Cardiac septum (tissue), 1 donor: ENCODE results near the gene TBC1D1. TPM values are rescaled to one million over a fixed set of nuclear protein-coding genes. Genes with fewer than 3 reads are reported as not detected.

Source experiments
- DNase-seq: peaks from one replicate; pipeline ENCODE4 v3.0.0-alpha.2; 2020; ENCODE audit warnings: low spot score
- intact Hi-C: fragments of 100-400 bp; cut with DNase I; formaldehyde crosslinking; loops from one replicate; pipeline ENCODE4 v1.14.0; 2022
- long read RNA-seq: library from polyadenylated mRNA; unstranded; transcript quantifications from one replicate; pipeline ENCODE4 v2.0.0, GENCODE V29; 2021
- total RNA-seq: library from RNA; stranded (reverse); fragmentation: NEBNext Ultra II Directional; extraction: Animal tissue kit (Norgen Biotek cat#: 25700); gene quantifications from one replicate; pipeline ENCODE4 v1.2.1, GENCODE V29; 2021
- donor health status: DM: no; HTN: no; CAD: no.

Gene TBC1D1
- total RNA-seq: 128 TPM
- long read RNA-seq, full-length matches to known transcripts: 9 of 126 reads
- long read RNA-seq, partial matches to known transcripts: 52 of 126 reads
- long read RNA-seq, other reads (novel, unspliced or antisense): 65 of 126 reads

GRCh38 chr4:37890801-37891259, at the start of gene TBC1D1:
TSS of gene TBC1D1 (plus strand) at chr4:37891084. CDS start at chr4:37902096, 11,012 bp downstream.
- intact Hi-C loops: loop anchor here (1.0 to 10.0 kb wide), 5 partner anchors 18 to 216 kb away; no protein-coding TSS in a partner anchor
- DNase-seq: peak; percentile 81

DNA sequence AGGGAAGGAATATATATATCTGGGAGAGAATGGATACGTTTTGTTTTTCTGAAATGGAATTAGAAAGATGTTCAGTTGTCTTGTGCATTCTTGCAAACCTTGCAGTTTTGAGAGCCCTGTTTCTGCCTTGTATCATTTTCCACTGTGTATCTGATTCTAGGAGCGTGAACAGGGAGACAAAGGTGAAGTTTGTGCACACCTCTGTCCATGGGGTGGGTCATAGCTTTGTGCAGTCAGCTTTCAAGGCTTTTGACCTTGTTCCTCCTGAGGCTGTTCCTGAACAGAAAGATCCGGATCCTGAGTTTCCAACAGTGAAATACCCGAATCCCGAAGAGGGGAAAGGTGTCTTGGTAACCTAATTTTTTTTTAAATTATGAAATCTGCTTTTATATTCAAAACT, 46.7 kb upstream of the TBC1D1 start:
- intact Hi-C loops: no loop called here

GRCh38 chr4:37845201-37845600, 45.7 kb upstream of the TBC1D1 start:
- no peak for DNase-seq
- intact Hi-C loops: no loop called here

More for the DNA sequence above, 46.7 kb upstream of the TBC1D1 start:
- no peak for DNase-seq

GRCh38 chr4:37847311-37847884, 43.5 kb upstream of the TBC1D1 start:
- intact Hi-C loops: no loop called here

GRCh38 chr4:37852376-37852775, 38.5 kb upstream of the TBC1D1 start:
- DNase-seq: no peak
- intact Hi-C loops: no loop called here

More at GRCh38 chr4:37847311-37847884, 43.5 kb upstream of the TBC1D1 start:
- no peak for DNase-seq

- DNase-seq: no peak
- intact Hi-C loops: no loop called here
Measured at GRCh38 chr4:37858112-37858511, 32.8 kb upstream of the TBC1D1 start.

DNA sequence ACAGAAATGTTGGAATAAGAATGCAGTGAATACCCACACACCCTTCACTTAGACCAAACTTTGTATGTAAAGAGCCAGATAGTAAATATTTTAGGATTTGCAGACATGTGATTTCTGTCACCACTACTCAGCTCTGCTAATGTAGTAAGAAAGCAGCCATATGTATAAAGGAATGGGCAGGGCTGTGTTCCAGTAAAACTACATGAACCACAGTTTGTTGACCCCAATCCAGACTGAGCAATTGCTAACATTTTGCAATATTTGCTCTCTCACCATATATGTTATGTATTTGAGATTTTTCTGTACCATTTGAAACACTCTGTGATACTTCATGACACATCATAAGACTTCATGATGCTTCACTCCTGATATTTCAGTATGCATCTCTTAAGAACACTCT, 32.0 kb upstream of the TBC1D1 start:
- intact Hi-C loops: no loop called here

DNA sequence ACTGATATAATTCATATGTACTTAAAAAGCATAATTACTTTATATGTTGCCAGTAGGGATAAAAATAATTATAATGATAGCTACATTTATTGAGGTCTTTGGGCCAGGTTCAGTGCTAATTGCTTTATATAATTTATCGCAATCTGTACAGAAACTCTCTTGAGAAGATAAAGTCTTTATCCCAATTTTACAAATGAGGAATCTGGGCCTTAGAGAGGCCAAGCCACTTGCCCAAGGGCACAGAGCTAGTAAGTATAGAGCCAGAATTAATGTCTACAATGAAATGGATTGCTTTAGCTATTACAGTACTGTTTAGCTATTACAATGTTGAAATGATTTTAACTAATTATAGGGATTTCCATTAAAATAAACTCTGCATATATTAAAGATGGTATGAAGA, 30.6 kb upstream of the TBC1D1 start:
- intact Hi-C loops: no loop called here
- DNase-seq: no peak

More for the DNA sequence above, 32.0 kb upstream of the TBC1D1 start:
- DNase-seq: no peak

DNA sequence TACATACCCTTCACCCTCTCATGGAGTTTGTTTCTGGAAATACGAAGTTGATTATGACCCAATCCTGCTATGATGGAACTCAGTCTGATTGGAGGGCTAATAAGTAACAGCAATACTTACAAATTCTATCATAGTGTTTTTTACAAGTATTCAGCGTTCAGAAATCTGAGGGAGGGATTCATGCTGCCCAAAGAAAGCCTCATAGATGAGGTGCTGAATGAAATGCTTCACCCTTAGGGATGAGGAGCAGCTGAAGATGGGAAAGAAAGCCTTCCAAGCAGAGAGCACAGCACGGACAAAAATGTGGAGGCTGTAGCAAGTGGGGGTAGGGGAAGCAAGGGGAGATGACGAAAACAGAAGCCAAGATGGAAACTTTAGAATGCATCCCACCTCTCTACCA, 27.9 kb upstream of the TBC1D1 start:
- intact Hi-C loops: no loop called here
- no peak for DNase-seq

GRCh38 chr4:37864786-37865185, 26.1 kb upstream of the TBC1D1 start:
- no peak for DNase-seq
- intact Hi-C loops: no loop called here

DNA sequence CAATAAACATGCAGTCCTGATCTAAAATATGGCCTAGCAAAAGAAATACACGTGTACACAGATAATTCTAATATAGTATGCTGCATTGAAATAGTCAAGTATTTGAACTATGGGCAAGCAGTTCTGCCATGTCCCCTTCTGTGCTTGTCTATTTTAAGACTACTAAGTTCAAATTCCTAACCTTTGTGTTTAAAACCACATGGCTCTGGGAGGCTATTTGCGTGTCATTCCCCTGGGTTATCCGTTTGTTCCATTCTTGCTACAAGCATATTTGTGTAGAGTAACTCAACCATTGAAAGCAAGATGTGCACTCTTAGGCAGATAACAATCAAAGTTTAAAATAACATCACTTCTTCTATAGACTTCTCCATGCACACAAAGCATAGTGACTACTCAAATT, 25.4 kb upstream of the TBC1D1 start:
- DNase-seq: no peak
- intact Hi-C loops: no loop called here

DNA sequence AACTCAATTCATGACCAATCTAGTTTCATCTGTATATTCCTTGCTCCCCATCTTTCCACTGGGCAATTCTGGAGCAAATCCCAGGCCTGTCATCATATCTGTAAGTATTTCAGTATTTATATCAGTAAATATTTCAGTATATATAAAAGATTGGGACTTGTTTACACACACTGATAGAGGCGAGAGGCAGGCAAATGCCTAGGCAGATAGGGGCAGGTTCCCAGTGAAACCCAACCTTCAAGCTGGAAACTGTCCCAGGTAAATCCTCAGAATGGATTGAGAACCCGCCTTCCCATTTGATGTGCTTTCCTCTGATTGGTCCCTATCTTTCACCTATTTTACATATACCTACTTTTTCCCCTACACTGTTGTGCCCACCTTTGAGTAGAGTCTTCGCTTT, 23.8 kb upstream of the TBC1D1 start:
- no peak for DNase-seq

DNA sequence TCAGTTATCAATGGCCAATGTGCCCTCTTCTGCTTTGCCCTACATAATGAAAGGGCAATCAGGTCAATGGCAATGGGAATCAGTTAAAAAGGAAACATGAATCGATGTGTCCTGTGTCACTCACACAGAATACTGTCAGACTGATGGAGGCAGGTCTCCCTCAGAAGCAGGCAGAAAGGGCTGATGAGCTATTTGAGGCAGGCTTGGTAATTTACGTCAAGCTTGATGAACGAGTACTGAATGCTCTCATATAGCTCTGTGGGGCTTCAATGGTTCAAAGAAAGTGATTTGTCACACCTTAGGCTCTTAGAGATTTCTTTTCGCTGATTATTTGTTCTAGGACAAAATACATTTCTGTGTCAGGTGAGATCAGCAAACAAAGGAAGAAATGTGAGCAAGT, 22.6 kb upstream of the TBC1D1 start:
- intact Hi-C loops: no loop called here
- no peak for DNase-seq

More for the DNA sequence above, 23.8 kb upstream of the TBC1D1 start:
- intact Hi-C loops: no loop called here

DNA sequence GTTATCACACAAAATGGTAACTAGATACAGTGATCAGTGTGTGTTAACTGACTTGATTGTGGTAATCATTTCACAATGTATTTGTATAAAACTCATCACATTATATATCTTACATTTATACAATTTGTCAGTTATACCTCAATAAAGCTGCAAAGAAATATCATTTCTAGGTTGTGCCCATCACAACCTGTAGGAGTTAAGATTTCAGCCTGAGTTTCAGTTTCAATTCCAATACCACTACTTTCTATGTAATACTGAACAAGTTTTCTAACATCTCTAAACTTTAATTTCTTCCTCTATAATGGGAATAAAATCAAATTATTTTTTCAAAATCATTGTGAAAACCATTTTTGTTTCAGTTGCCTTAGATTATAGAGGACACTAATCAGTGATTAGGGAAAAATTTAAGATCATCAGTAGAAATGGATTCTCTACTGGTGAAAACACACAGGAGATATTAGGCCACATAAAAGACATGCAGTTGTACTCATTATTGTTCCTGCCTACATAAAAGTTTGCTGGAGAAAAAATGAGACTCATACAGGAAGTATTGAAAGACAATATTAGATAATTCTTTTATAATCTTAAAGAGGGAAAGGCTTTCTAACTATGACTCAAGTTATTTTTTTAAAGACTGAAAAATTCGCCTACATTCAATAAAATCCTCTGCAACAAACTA, 18.4 kb upstream of the TBC1D1 start:
- no peak for DNase-seq
- intact Hi-C loops: no loop called here

GRCh38 chr4:37873386-37873785, 17.5 kb upstream of the TBC1D1 start:
- intact Hi-C loops: no loop called here
- DNase-seq: no peak

DNA sequence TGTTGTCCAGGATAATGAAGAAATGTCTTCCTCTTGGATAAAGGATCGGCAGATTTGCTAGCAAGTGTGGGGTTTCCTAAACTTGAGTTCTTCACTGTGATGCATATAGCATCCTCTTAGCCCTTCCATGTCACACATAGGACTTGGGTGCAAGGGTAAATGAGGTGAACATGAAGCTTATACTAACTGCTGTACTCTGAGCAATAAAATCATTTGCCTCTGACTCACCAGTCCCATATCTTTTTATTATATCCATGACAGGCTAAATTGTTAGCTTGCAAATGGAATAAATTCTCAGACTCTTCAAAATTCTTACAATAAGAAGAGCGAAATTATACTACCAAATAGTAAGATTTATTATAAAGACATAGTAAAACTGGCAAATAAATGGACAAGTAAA, 14.7 kb upstream of the TBC1D1 start:
- intact Hi-C loops: no loop called here
- no peak for DNase-seq

DNA sequence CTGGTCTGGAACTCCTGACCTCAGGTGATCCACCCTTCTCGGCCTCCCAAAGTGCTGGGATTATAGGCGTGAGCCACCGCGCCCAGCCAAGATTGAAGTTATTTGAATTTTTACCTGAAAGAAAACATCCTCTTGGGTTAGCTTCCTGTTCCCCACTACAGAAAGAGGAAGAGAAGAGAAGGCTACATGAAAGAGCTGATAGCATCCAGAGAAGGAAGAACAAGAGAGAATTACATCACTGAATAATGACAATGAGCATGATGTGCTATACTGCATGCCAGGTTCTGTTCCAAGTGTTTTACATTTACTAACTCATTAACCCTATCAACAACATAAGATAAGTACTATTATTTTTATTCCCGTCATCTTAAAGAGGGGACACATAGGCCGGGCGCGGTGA, 11.5 kb upstream of the TBC1D1 start:
- no peak for DNase-seq
- intact Hi-C loops: no loop called here

DNA sequence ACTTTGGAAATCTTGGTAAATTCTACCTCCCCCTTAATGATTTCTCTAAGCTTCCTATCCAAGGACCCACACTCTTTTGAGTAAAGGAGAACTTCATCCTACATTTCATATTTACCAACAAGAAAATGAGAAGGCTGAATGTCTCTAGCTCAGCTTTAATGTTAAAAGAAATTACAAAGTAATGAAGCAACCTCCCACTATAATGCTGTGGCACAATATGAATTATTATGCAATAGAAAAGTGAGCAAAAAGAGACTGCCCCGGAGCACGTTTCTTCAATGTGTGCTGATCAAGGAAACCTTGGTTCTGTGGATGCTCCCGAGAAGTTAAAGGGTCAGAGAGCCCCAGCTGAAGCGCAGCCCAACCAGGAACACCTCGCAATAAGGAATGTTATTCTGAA, 9.1 kb upstream of the TBC1D1 start:
- intact Hi-C loops: no loop called here

GRCh38 chr4:37882665-37883296, 8.1 kb upstream of the TBC1D1 start:
- no peak for DNase-seq
- intact Hi-C loops: no loop called here

More for the DNA sequence above, 9.1 kb upstream of the TBC1D1 start:
- DNase-seq: no peak

DNA sequence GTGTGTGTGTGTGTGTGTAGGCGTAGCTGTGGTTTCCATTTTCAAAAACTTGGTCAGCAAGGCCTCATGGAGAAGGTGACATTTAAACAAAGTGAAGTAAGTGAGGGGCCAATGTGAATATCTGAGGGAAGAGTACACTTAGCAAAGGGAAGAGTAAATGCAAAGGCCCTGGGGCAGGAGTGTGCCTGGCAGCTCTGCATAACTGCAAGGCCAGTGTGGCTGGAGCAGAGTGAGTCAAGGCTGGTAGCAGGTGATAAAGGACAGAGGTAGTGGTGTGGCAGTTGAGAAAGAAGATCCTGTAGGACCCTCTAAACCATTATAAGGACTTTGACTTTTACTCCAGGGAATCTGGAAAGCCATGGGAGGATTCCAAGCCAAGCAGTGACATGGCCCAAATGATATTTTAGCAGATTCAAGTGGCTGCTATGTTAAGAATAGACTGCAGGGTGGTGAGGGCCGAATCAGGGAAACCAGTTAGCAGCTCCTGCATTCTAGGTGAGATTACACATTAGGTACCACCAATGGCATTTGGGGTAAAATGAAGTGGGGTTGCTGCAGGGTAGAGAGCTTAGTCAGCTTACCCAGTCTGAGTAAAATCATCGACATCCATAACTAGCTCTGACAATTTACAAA, 5.9 kb upstream of the TBC1D1 start:
- DNase-seq: no peak
- intact Hi-C loops: no loop called here
